GM18951 (cell line): ENCODE measurements around the gene ASTN1.

Experiments
- POLR2A ChIP-seq: IDR thresholded peaks from 4 replicates; pipeline ENCODE4 v1.6.1; 2011; ENCODE audit warnings: mild to moderate bottlenecking; ENCODE audit not compliant: insufficient read length, insufficient read depth; ENCODE audit errors: extremely low read depth
- in situ Hi-C: fragments of 300-500 bp; cut with MboI; formaldehyde crosslinking; loops from one replicate; pipeline ENCODE4 v1.12.0; 2022; ENCODE audit warnings: low sequenced_read_pairs, mixed read lengths, inconsistent platforms; ENCODE audit not compliant: unreplicated experiment

The ASTN1 gene

DNA sequence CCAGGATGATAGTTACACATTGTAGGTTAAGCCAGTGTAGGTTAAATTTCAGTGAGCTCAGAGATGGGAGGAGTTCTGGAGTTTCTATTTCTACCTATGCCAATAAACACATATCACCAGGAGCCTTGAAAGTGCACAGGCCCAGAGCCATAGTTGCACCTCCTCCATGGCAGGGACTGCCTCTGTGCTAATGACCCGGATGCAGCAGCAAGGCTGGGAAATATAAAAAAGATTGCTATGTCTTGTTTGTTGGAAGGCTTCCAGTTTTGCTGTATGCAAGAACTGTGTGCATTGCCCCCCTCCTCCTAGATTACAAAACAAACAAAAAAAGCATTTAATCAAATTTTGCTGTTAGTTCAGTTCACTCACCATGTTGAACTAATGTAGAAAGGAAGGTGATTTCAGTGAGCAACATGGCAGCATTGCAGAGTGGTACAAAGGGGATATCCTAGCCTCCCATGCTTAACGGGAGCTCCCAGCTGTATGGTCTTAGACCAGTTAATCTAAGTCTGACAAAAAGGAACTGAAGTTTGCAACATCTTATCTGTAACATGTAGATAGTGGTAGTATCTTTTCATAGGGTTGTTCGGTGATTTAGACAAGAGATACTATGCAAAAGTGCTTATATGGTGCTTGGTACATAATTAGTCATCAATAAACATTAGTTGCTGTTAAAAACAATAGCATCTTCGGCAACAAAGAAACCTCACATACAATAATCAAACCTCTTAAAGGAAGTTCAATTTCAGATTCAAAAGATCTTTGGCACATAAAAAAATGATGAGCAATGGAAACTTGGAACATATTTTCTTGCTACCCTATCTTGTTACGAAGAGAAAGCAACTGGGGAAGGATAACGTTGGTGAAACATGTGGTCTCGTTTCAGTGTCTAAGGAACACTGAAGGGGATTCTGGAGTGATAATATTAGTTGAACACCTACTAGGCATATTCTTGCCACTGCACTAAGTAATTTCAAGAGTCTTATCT is 309.5 kb downstream of the ASTN1 start:
- in situ Hi-C loops, result no loop called here
- no peak for TF ChIP-seq POLR2A

DNA sequence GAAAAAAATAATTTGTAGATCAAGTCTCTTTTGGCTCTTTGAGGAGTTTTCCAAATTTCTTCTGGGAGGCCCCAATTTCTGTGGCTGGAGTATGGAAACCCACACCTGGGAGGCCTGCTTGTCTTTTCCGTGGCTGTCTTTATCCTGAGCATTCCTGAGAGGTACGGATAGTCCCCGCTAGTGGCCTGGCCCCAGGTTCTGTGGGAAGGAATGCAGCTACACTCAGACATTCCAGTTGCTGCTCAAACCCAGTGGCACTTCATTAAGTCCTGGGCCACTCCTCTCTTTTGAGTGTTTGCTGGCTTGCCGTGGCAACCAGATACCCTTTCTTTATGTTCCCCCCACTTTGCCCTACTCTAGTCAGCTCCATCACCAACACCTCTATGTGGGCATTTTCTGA is 310.4 kb downstream of the ASTN1 start:
- no peak for TF ChIP-seq POLR2A
- in situ Hi-C loops, result no loop called here

DNA sequence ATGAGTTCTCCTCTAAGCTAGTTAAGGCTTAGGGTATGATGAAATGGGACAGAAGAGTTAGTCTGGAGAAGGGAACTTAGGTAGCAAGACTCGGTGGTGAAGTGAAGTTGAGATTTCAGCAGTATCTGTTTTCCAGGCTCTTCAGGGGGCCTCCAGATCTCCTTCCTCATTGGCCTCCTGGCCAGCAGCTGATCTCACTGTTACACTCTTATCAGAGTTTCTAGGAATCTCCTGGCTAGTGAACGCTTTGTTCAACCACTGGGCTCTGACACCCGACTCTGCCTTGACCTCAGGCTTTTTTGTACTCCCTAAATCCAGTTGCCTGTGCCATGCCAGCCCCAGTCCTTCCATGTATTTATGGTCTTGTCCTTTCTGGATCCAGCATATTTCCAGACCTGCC is 311.0 kb downstream of the ASTN1 start:
- in situ Hi-C loops, result no loop called here
- no peak for TF ChIP-seq POLR2A

DNA sequence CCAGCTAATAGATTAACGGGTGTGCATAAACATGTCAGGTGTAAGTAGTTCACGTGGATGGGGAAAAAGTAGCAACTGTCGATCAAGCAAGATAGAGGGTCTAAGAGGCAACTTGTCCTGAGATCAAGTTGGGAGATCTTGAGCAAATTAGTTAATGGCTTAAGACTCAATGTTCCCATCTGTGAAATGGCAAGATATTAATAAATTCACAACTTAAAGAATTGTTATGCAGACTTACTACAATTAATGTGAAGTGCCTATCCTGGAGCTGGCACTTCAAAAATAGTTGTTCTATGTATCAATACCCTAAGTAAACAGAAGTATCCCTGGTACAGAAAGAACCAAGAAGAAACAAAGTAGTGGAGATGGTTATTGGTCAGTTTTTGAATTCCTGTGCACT is 312.4 kb downstream of the ASTN1 start:
- in situ Hi-C loops, result no loop called here
- TF ChIP-seq POLR2A, result no peak

DNA sequence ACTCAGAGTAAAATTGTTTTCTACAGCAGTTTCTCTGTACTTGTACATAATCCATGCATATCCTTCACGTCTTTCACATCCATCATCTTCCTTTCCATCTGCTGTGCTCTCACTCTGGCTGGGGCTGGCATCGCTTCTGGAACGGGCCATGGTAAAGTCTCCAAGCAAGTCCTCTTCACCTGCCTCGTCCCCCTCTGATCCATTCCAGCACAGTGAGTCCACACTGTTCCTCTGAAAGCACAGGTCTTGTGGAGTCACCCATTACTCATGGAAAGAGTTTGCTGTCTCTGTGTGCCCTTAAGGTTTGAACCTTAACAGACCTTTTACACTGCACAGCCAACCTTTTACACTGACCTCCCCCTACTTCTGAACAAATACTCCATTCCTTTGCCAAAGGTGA is 313.6 kb downstream of the ASTN1 start:
- no peak for TF ChIP-seq POLR2A
- in situ Hi-C loops, result no loop called here

DNA sequence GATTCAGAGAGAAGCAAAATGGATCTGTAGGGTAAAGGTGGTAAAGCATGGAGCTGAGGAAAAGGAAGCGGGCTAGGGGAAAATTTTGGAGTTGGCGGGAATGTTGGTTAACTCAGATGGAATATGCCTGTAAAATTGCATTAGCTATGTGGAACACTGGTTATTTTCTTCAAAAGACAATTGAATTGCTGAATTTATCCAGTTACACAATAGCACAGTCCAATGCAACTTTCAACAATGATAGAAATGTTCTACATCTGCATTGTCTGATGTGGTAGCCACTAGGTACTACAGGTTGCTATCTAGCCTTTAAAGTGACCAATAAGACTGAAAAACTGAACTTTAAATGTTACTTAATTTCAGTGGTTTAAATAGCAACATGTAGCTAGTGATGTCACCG is 315.2 kb downstream of the ASTN1 start:
- TF ChIP-seq POLR2A, result no peak
- in situ Hi-C loops, result no loop called here

DNA sequence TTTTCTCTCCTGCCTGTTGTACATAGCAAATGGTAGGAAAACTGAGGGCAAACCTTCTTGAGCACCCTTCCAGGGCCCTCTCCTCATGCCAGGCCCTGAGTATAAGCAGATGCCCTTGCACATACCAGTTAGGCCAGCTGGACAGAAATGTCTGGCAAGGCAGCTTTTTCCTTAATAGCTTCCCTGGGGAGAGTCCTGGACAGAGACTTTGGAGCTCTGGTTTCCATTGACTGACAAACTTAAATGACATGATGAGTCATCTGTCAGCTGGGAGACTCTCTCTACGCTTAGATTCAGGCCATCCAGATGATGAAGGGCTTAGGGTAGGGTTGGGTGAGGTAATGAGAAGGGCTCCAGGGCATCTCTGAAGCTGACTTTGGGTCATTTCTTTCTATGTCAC is 317.5 kb downstream of the ASTN1 start:
- in situ Hi-C loops, result no loop called here
- TF ChIP-seq POLR2A, result no peak

DNA sequence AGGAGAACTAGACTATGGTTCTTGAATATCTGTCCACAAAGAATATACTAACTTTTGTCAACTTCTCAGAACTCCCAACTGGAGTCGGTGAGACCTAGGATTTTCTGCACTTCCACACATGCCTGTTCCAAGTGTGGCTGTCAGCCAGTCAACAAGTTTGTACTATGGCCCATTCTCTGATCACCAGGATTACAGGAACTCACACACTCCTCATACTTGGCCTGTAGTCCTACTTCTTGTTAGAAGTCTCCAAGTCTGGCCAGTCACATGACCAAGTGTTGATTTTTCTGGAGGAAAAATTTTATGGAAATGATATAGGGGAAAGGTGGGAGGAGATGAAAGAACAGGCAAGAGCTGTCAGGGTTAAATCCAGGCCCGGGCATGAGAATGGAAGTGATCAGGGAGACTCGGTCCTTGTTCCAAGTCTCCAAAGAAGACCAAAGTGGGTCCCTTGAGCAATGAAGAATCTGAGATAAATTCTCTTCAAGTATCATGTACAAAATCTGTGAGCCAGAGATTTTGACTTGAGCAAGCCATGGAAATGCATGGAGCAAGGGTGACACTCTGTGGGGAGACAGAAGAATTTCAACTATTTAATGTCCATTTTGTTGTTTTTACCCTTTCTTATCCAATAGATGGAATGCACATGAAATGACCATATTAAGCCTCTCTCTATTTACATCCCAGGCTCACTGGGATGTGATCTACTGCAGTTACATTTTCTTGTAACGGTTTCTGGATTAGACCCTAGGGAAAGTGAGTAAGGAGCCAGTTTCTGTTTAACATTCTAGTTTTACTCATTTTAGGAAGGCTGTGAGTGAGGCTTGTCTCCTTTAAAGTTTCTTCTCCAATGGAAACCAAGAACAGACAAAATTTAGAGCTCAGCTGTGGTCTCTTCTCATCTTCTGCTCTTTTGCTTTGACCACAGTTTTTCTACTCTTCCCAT is 320.9 kb downstream of the ASTN1 start:
- in situ Hi-C loops, result no loop called here
- no peak for TF ChIP-seq POLR2A

DNA sequence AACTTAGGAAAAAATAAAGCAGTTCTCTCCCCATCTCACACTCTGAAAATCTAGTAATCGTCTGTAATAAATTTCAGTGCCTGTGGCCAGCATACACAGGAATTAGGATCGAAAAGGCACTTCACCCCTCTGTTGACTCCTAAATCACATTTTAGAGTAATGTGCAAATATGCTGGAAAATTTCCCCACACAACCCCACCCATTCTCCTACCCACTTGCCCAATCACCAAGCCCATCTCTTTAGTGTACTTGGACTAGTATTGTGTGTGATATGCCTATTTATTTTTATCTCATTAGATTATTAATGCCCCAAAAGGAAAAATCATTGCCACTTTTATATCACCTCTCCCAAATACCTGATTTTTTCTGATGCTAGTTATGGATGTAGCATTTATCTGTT is 323.3 kb downstream of the ASTN1 start:
- no peak for TF ChIP-seq POLR2A
- in situ Hi-C loops, result no loop called here

DNA sequence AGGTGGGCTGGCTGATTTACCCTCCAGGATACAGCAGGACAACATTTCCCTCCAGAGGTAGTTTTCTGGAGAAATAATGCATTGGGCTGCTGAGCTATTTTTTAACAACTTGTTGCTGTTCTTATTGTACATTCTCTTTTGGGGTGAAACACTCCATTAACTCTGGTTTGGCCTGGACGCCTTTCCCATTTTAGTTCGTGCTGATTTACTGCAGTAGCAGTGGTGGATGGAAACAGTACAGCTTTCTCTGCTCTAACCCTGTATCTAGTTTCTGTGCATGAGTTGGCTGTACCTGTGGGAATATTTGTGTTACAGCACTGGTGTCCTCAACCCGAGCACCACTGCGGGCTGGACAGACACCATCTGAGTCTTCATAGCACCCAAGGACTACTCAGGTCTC is 325.3 kb downstream of the ASTN1 start:
- in situ Hi-C loops, result no loop called here

DNA sequence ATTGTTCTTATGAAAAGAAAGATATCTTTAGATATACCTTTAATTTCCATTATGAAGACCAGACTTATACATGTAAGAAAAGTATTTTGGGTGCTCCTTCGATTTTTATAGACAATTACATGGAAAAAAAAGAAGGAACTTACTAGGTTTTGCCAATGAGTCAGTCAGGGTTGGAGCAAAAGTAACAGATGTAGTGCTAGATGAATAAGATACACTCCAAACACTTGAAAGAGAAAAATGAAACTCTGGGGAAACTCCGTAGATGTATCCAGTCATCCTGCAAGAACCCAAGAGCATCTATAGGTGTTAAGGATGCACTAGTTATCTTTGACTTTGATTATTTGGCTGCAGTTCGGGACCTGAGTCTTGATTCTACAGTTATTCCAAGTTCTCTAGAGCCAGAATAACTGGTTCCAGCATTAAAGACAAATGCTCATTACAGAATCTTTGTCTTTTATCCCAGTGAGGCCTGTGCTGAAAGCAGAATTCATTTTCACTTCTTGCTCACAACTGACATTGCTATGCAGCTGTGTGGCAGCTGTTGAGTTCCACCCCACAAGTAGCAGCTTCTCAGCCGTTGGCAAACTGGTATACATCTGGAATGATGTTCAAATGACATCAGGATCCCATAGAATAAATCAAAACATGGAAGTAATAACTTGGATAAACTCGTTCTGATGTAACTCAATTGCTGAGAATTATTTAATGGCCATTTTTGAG is 326.1 kb downstream of the ASTN1 start:
- TF ChIP-seq POLR2A, result no peak
- in situ Hi-C loops, result no loop called here

More for the DNA sequence above, 325.3 kb downstream of the ASTN1 start:
- TF ChIP-seq POLR2A, result no peak

DNA sequence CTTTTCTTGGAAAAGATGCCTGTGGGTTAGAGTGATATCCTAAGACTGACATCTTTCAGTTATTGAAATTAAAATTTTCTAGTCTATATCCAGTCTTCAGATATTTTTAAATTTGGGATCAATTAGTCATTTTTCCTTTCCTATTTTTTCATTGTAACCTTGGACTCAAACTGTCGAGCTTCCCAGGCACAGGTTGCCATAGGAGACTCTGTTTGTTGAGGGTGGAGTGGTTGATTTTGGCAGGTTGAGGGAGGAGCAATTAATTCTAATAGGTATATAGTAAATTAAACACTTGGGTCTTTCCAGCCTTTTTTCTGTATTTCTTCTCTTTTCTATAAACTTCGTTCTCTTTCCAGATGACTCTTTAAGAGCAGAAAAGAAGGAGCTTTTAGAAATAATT is 326.8 kb downstream of the ASTN1 start:
- no peak for TF ChIP-seq POLR2A
- in situ Hi-C loops, result no loop called here

DNA sequence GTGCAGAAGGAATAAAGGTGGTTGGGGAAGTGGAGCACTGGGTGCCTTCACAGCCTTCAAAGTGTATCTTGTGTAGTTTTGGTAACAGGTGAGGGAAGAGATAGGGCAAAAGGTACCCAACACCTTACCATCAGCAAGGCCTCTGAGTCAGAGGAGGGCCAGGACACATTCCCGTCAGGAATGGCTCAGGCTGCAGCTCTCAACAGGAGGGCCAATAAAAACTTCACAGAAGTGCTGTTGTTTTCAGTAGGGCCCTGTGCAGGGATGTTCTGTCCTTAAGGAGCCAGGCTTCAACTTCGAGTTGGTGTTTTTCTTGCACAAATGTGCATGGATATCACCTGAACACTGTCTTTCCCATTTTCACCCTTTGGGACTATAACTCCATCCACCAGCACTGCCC is 333.4 kb downstream of the ASTN1 start:
- in situ Hi-C loops, result no loop called here
- no peak for TF ChIP-seq POLR2A

DNA sequence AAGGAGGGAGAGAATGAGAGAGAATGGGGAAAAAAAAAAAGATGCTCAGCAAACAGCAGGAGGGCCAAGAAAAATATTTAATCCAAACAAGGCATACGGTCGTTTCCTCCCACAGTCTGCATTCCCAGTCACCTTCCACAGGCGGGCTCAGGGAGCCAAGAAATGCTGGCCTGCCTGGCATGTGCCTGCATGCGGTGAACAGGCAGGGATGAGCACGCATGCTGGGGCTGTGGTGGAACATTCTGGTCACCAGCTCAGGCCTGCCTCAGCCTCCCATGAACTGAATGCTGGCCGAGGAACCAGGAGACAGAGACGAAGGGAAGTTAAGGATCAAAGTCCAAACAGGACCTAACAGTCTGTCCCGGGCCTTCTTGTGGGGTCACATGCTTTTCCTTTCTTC is 335.3 kb downstream of the ASTN1 start:
- no peak for TF ChIP-seq POLR2A
- in situ Hi-C loops, result no loop called here
